Measurements from ENCODE around the gene TMBIM4.
A peak's percentile ranks its signal among the peaks of the same experiment; 100 is the strongest.

The TMBIM4 gene

GRCh38 chr12:66144791-66145754, 24.7 kb downstream of the TMBIM4 start:
- Histone ChIP-seq H4K20me1 (ENCODE audit: insufficient read depth, low read length) (no peaks in the 10 kb centered on the region), H3K79me2 (ENCODE audit: low read length) (no peaks in the 10 kb centered on the region), H2AFZ (ENCODE audit: low read depth, low read length) (no peak overlapping the region), H3K4me1 (ENCODE audit: low read length) (no peaks in the 10 kb centered on the region), H3K9ac (ENCODE audit: low read length) (no peak overlapping the region), H3K27me3 (ENCODE audit: low read depth, low read length) (no peaks in the 10 kb centered on the region), H3K4me2 (ENCODE audit: low read length) (no peak overlapping the region), H3K27ac (ENCODE audit: low read length) (no peak overlapping the region), H3K36me3 (replicated peaks; ENCODE audit: low read depth, low read length) (peaks cover 42% of the 10 kb centered on the region), H3K4me3 (ENCODE audit: low read length) (no peak overlapping the region), H3K9me3 (ENCODE audit: insufficient read depth, low read length) (peaks cover 25% of the 10 kb centered on the region; the same call in 1 of the 2 replicates)
- TF ChIP-seq EZH2phosphoT487 (IDR thresholded peaks at IDR 0.05; ENCODE audit: low read depth): no peak
- TF ChIP-seq CTCF (IDR thresholded peaks at IDR 0.05; ENCODE audit: low read depth, low read length): peak; percentile 64

GRCh38 chr12:66143868-66144267, 25.9 kb downstream of the TMBIM4 start:
- peaks cover 53% of the 10 kb centered on the region for H3K36me3 ChIP-seq (replicated peaks; ENCODE audit: low read depth, low read length)
- H4K20me1 ChIP-seq (ENCODE audit: insufficient read depth, low read length): no peaks in the 10 kb centered on the region
- no peaks in the 10 kb centered on the region for H3K27me3 ChIP-seq (ENCODE audit: low read depth, low read length)
- no peak overlapping the region for H2AFZ ChIP-seq (ENCODE audit: low read depth, low read length)
- peaks cover 31% of the 10 kb centered on the region; the same call in 1 of the 2 replicates for H3K9me3 ChIP-seq (ENCODE audit: insufficient read depth, low read length)
- TF ChIP-seq EZH2phosphoT487 (IDR thresholded peaks at IDR 0.05; ENCODE audit: low read depth): no peak
- no peak for TF ChIP-seq CTCF (IDR thresholded peaks at IDR 0.05; ENCODE audit: low read depth, low read length)
- H3K9ac ChIP-seq (ENCODE audit: low read length): no peak overlapping the region
- H3K27ac ChIP-seq (ENCODE audit: low read length): no peak overlapping the region
- no peak overlapping the region for H3K4me2 ChIP-seq (ENCODE audit: low read length)
- no peaks in the 10 kb centered on the region for H3K79me2 ChIP-seq (ENCODE audit: low read length)
- H3K4me1 ChIP-seq (ENCODE audit: low read length): no peaks in the 10 kb centered on the region
- H3K4me3 ChIP-seq (ENCODE audit: low read length): no peak overlapping the region

- Histone ChIP-seq H4K20me1 (ENCODE audit: insufficient read depth, low read length) (no peaks in the 10 kb centered on the region), H3K4me3 (ENCODE audit: low read length) (no peak overlapping the region), H3K79me2 (ENCODE audit: low read length) (no peaks in the 10 kb centered on the region), H3K36me3 (replicated peaks; ENCODE audit: low read depth, low read length) (peaks cover 62% of the 10 kb centered on the region), H3K27ac (ENCODE audit: low read length) (no peak overlapping the region), H3K4me2 (ENCODE audit: low read length) (no peak overlapping the region), H3K4me1 (ENCODE audit: low read length) (no peaks in the 10 kb centered on the region), H3K9ac (ENCODE audit: low read length) (no peak overlapping the region), H2AFZ (ENCODE audit: low read depth, low read length) (no peak overlapping the region), H3K27me3 (ENCODE audit: low read depth, low read length) (no peaks in the 10 kb centered on the region), H3K9me3 (ENCODE audit: insufficient read depth, low read length) (peaks cover 31% of the 10 kb centered on the region; the same call in 1 of the 2 replicates)
- TF ChIP-seq EZH2phosphoT487 (IDR thresholded peaks at IDR 0.05; ENCODE audit: low read depth): no peak
- no peak for TF ChIP-seq CTCF (IDR thresholded peaks at IDR 0.05; ENCODE audit: low read depth, low read length)
These were observed 27.0 kb downstream of the TMBIM4 start for GRCh38 chr12:66142826-66143225.

- peaks cover 31% of the 10 kb centered on the region; the same call in 1 of the 2 replicates for H3K9me3 ChIP-seq (ENCODE audit: insufficient read depth, low read length)
- no peak overlapping the region for H3K4me3 ChIP-seq (ENCODE audit: low read length)
- H3K9ac ChIP-seq (ENCODE audit: low read length): no peak overlapping the region
- no peak overlapping the region for H3K27ac ChIP-seq (ENCODE audit: low read length)
- H3K4me2 ChIP-seq (ENCODE audit: low read length): no peak overlapping the region
- no peaks in the 10 kb centered on the region for H3K4me1 ChIP-seq (ENCODE audit: low read length)
- no peaks in the 10 kb centered on the region for H3K79me2 ChIP-seq (ENCODE audit: low read length)
- no peak overlapping the region for H2AFZ ChIP-seq (ENCODE audit: low read depth, low read length)
- TF ChIP-seq EZH2phosphoT487 (IDR thresholded peaks at IDR 0.05; ENCODE audit: low read depth) (no peak), CTCF (IDR thresholded peaks at IDR 0.05; ENCODE audit: low read depth, low read length) (no peak)
- peaks cover 76% of the 10 kb centered on the region for H3K36me3 ChIP-seq (replicated peaks; ENCODE audit: low read depth, low read length)
- H3K27me3 ChIP-seq (ENCODE audit: low read depth, low read length): no peaks in the 10 kb centered on the region
- H4K20me1 ChIP-seq (ENCODE audit: insufficient read depth, low read length): no peaks in the 10 kb centered on the region
These were observed 28.5 kb downstream of the TMBIM4 start for GRCh38 chr12:66141299-66141698.
